Panc1 (cell line): ENCODE data around the gene RAB7B.

Experiments used
- CTCF ChIP-seq: fragments of 450-650 bp; IDR thresholded peaks from 2 replicates; pipeline ENCODE4 v1.5.1; 2017; ENCODE audit warnings: mild to moderate bottlenecking
- POLR2AphosphoS5 ChIP-seq: IDR thresholded peaks from 2 replicates; pipeline ENCODE4 v1.6.1; 2012; ENCODE audit warnings: mild to moderate bottlenecking, low read depth, low read length, moderate library complexity
- REST ChIP-seq, 2 experiments: IDR thresholded peaks; 2 replicates each; pipeline ENCODE4 v1.6.1; 2011 to 2012; ENCODE audit warnings: low read depth in 2 of 2, control low read depth in 1 of 2, low read length in 1 of 2, mild to moderate bottlenecking in 1 of 2, moderate library complexity in 1 of 2; ENCODE audit not compliant: insufficient read depth in 1 of 2

GRCh38 chr1:205972491-205973168 lies 30.6 kb downstream of the RAB7B start:
- no peak for TF ChIP-seq CTCF
- no peak for TF ChIP-seq POLR2AphosphoS5
- no peak for TF ChIP-seq REST (IDR thresholded peaks at IDR 0.05; ENCODE audit: insufficient read depth in 1 of 2, low read depth in 2 of 2, low read length in 1 of 2)
